NT2/D1 (cell line): Measurements from ENCODE around the gene ETV4.

Source experiments
- DNase-seq: peaks from one replicate; pipeline ENCODE4 v3.0.0-alpha.2; 2011; ENCODE audit warnings: low read depth, low spot score
- H3K27me3 ChIP-seq: 2 replicates; pipeline ENCODE4 v1.6.0; 2011; ENCODE audit warnings: mild to moderate bottlenecking; ENCODE audit not compliant: insufficient read length, insufficient read depth
- H3K36me3 ChIP-seq: 2 replicates; pipeline ENCODE4 v1.6.1; 2011; ENCODE audit warnings: mild to moderate bottlenecking, low read length, mixed read lengths; ENCODE audit not compliant: insufficient read depth, insufficient read length
- H3K4me1 ChIP-seq: 2 replicates; pipeline ENCODE4 v1.5.1; 2011; ENCODE audit not compliant: insufficient read depth, insufficient read length
- H3K4me3 ChIP-seq: 2 replicates; pipeline ENCODE4 v1.5.1; 2011; ENCODE audit warnings: low read depth; ENCODE audit not compliant: insufficient read length
- H3K9ac ChIP-seq: 2 replicates; pipeline ENCODE4 v1.6.0; 2011; ENCODE audit warnings: low read depth; ENCODE audit not compliant: insufficient read length
- H3K9me3 ChIP-seq: 2 replicates; pipeline ENCODE4 v1.5.1; 2011; ENCODE audit warnings: mild to moderate bottlenecking, low read length; ENCODE audit not compliant: insufficient read depth
- SUZ12 ChIP-seq: IDR thresholded peaks from 2 replicates; pipeline ENCODE4 v1.6.1; 2011; ENCODE audit not compliant: insufficient read length, insufficient read depth; ENCODE audit errors: extremely low read depth
- YY1 ChIP-seq: IDR thresholded peaks from 2 replicates; pipeline ENCODE4 v1.6.1; 2011; ENCODE audit not compliant: insufficient read length, insufficient read depth
- ZNF274 ChIP-seq: IDR thresholded peaks from 2 replicates; pipeline ENCODE4 v1.6.1; 2011; ENCODE audit warnings: mild to moderate bottlenecking, low read depth, low read length

The ETV4 gene

GRCh38 chr17:43529947-43530287, 16.2 kb downstream of the ETV4 start:
- H3K9ac ChIP-seq, result peak overlapping the region; percentile 21
- no peak for TF ChIP-seq YY1
- TF ChIP-seq SUZ12, result no peak
- TF ChIP-seq ZNF274, result no peak
- H3K9me3 ChIP-seq, result no peaks in the 10 kb centered on the region
- H3K36me3 ChIP-seq, result peaks cover 66% of the 10 kb centered on the region
- peaks cover 32% of the 10 kb centered on the region for H3K4me1 ChIP-seq
- no peak for DNase-seq
- H3K27me3 ChIP-seq, result no peaks in the 10 kb centered on the region
- H3K4me3 ChIP-seq, result no peak overlapping the region

- no peak overlapping the region for H3K4me3 ChIP-seq
- H3K4me1 ChIP-seq, result peaks cover 32% of the 10 kb centered on the region
- no peak for DNase-seq
- no peak for TF ChIP-seq ZNF274
- no peak for TF ChIP-seq YY1
- no peak for TF ChIP-seq SUZ12
- no peaks in the 10 kb centered on the region for H3K9me3 ChIP-seq
- no peaks in the 10 kb centered on the region for H3K27me3 ChIP-seq
- H3K36me3 ChIP-seq, result peaks cover 72% of the 10 kb centered on the region
- H3K9ac ChIP-seq, result no peak overlapping the region
Measured at GRCh38 chr17:43528988-43529814, 16.9 kb downstream of the ETV4 start.

GRCh38 chr17:43528319-43528987, 17.7 kb downstream of the ETV4 start:
- Histone ChIP-seq H3K9me3 (no peaks in the 10 kb centered on the region), H3K27me3 (no peaks in the 10 kb centered on the region), H3K4me1 (peaks cover 27% of the 10 kb centered on the region), H3K4me3 (no peak overlapping the region), H3K36me3 (peaks cover 74% of the 10 kb centered on the region), H3K9ac (no peak overlapping the region)
- no peak for DNase-seq
- TF ChIP-seq YY1 (no peak), ZNF274 (no peak), SUZ12 (no peak)

- peaks cover 73% of the 10 kb centered on the region for H3K36me3 ChIP-seq
- no peak overlapping the region for H3K9ac ChIP-seq
- no peak overlapping the region for H3K4me3 ChIP-seq
- no peak for DNase-seq
- H3K4me1 ChIP-seq, result peaks cover 22% of the 10 kb centered on the region
- TF ChIP-seq SUZ12 (no peak), YY1 (no peak), ZNF274 (no peak)
- H3K9me3 ChIP-seq, result no peaks in the 10 kb centered on the region
- H3K27me3 ChIP-seq, result no peaks in the 10 kb centered on the region
Measured at GRCh38 chr17:43526886-43527648, 19.1 kb downstream of the ETV4 start.

GRCh38 chr17:43524945-43525575, 21.1 kb downstream of the ETV4 start:
- Histone ChIP-seq H3K27me3 (no peaks in the 10 kb centered on the region), H3K36me3 (peaks cover 93% of the 10 kb centered on the region)
- TF ChIP-seq ZNF274 (no peak), SUZ12 (no peak), YY1 (no peak)

GRCh38 chr17:43521389-43521788, 24.8 kb downstream of the ETV4 start:
- H3K9me3 ChIP-seq, result no peaks in the 10 kb centered on the region
- H3K4me3 ChIP-seq, result no peak overlapping the region
- peaks cover 81% of the 10 kb centered on the region for H3K36me3 ChIP-seq
- no peak overlapping the region for H3K9ac ChIP-seq
- H3K4me1 ChIP-seq, result peaks cover 2% of the 10 kb centered on the region
- H3K27me3 ChIP-seq, result no peaks in the 10 kb centered on the region
- no peak for TF ChIP-seq SUZ12
- TF ChIP-seq YY1, result no peak
- no peak for TF ChIP-seq ZNF274
- DNase-seq, result no peak

More at GRCh38 chr17:43524945-43525575, 21.1 kb downstream of the ETV4 start:
- no peak for DNase-seq
- Histone ChIP-seq H3K4me3 (no peak overlapping the region), H3K9ac (no peak overlapping the region), H3K4me1 (peaks cover 18% of the 10 kb centered on the region), H3K9me3 (no peaks in the 10 kb centered on the region)
